ENCODE measurements around the gene GBF1.
"Not testable (repeated sequence)": the region's sequence is repeated elsewhere in the genome, so short reads cannot be mapped to it uniquely, and the experiment has no call there.

The GBF1 gene

DNA sequence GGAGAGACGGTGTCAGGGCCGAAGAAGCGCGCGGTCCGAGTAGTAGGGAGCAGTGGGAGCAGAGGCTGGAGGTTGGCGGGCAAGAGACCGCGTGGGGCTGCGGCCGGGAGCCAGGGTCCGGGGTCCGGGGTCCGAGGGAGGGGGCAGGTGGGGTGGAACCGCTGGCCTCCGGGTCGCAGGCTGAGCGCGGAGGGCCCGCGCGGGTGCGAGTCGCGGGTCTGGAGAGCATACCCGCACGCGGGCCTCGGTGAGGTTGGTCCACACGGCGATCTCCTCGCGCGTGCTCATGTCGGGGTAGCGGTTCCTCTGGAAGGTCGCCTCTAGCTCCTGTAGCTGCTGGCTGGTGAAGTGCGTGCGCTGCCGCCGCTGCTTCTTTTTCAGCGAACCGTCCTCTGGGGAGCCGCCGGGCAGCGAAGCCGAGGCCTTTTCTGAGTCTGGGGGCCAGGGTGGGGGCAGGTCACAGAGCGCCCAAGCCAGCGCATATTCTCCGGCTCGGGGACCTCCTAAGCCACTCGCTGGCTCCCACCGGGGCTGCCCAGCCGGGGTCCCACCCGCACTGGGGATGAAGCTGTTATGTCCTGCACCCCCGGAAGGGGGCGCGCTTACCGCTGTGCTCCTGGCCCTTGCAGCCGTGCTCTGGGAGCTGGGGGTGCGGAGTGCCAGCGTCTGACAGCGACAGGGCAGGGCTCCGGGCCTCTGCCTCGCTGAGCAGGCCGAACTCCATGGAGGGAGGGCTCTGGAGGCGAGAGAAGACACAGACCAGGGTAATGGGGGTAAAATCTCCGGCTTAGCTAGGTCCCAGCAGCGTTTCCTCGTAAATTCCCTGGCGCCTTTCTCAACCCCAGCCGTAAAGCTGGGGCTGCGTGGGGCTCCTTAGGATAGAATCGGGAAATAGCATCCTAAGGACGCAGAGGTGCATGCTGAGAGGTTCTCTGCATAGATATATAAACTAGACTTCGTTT, 13.7 kb upstream of the GBF1 start:
- DNase-seq = peak; percentile 67

DNA sequence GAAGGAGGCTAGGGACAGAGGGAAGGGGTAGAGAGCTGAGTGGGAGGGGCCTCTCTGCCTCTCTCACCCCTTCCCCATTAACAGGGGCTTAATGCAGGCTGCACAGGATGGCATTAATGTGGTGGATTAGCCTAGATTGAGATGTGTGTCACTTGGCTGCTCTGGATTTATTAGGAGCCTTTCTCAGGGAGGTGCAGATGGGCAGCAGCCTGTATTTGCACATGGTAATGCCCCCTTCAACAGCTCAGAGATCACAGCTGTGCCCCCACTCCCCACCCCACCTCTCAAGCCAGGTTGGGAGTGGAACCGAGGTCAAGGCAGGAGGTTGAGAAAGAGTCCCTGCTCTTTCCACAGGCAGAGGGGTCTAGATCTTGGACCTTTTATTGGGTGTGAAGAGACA, 11.3 kb upstream of the GBF1 start:
- DNase-seq = no peak

DNA sequence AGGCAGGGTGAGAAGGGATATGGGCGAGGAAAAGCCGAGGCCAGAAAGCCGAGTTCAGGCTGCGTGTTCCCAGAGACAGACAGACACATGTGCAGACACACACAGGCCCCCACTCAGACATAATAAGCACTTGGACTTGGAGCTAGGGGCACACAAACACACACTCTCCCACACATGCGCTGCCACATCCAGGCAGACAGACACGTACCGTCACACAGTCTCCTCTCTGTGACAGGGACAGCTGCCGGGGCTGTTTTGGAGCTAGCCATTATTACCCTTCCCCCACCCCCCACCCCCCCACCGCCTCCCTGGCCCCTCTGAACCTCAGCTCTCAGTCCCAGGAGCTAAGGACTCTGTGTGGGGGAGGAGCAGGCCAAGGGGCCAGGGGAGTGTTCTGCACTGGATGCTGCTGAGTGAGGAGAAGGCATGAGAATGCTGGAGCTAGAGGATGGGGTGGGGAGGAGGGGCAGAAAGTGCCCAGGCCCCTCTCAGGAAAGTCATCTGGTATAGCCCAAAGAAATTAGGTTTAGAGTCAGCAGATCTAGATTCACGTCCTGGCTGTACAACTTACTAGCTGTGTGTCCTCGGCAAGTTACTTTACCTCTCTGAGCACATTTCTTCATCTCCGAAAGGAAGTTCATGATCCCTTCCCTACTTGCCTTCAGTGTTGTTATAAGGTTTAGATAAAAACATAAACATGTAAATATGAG, 10.3 kb upstream of the GBF1 start:
- no peak for DNase-seq

DNA sequence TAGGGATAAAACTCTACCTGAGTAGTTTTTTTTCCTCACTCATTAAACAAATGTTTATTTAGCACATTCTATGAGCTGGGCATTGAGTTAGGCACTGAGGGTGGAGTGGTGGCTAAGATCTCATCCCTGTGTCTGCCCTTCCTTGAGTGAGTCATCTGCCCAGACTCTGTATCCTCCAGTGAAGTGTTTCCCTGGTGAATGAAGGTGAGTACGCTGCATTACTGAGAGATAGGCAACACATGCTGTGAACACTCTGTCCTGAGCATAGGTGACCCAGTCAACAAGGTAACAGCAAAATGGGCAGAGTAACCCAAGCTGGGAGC, 9.8 kb upstream of the GBF1 start:
- no peak for DNase-seq

DNA sequence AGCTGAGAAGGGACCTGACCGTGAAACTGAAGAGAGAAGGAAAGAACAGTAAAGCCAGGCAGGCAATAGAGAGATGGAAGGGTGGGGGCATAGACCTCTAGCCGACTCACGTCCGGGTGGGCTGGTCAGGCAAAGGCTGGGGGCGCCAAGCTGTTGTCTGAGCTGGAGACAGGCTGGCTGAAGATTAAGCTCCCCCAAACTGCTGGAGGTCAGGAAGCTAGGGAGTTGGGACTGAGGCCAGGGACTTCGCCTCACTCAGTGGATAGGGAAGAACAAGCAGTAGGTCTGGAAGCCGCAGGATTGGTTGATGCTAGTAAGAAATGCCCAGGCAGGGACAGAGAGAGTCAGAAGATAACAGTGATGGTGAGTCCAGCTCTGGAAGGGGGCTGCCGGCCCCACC, 9.3 kb upstream of the GBF1 start:
- no peak for DNase-seq

DNA sequence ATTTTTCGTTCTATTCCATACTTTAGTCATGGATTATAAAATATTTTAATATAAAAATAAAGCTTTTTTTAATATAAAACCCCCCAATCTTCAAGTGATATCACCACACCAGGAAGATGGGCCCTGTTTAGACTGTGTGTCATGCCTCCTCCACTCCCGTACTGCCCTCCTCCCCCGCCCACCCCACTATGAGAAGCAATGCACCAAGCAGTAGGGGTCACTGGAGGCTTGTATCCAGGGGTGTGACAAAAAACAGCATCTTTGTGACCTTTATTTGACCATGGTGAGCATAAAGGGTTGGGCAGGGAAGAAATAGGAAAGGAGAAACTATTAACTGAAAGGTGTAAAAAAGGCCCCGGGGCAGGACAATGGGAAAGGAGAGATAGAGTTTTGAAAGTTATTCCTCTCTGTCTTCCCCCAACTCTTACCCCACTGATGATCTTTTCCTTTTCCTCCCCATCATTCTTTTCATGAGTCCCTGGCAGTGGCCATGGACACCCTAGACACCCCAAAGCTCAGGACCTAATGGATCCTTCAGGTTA, 7.5 kb upstream of the GBF1 start:
- no peak for DNase-seq

DNA sequence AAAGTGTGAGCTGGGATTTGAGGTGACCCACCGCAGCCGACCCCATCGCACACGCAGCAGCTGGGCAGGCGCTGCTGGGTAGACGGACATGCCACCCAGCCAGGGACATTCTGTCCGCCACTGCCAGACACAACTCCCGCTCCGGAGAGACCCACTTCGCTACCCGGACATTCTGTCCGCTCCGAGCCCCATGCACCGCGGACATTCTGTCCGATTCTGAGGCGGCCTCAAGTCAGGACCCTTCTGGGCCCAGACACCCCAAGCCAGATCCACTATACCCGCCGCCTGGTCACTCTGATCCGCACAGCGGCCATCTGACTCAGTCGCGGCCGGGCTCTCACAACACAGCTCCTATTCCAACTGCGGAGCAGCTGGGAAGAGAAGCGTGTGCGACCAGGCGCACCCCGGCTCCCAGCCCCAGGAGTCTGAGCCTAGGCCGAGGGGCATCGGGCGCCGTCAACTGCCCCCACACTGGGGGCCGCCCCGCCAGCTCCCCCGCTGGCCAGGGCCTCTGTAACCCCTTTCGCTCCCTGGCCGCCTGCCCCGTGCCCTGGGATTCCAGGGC, 4.8 kb upstream of the GBF1 start:
- no peak for DNase-seq

DNA sequence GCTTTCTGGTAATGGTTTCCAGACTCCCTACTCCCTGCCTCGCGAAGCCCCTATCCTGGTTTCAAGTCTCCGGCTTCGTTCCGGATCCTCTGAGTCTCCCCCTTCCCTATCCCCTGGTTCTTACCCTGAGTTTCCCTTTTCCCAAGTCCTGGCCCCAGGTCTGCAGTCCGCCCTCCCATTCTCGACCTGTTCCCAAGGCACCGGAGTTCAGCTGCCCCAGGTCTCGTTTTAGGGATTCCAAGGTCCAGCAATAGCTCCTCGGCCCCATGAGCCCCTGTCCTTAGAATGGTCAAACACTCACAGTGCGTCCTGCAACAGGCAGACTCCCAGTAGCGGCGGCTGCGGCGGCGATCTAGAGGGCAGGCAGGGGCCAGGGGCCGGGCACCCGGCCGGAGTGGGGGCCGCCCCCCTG, 4.3 kb upstream of the GBF1 start:
- no peak for DNase-seq

DNA sequence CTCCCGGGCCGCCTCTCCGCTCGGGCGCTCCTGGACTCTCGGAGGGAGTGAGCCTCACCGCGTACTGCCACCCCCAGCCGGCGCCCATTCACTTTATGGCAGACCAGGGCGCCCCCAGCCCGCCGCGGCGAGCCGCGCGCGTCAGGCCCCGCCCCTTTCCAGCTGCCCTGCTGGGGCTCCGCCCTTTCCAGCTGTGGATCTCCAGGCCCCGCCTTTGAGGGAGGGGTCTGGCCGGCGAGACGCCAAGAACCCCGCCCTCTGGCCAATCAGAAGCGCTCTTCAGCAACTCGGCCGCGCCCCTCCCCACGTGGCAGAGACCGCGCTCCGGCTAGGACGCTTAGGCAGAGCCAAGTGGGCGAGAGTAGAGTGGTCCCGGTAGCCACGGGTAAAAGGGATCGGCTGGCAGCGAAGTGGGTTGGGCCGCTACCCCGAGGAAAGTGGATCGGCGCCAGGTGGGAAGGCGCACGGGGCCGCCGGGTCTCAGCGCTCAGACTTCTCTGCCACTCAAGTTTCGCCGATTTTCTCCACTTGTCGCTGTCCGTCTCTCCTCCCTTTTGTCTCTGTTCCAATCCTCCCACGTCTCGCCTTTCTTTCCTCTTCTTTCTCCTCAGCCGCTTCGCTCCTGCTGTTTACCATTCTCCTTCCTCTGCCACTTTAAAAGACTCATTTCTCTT, 3.8 kb upstream of the GBF1 start, which contains the start of gene PITX3:
Gene PITX3, minus strand, starts transcription at position 69 of the 674 bp plus-strand sequence. CDS start 9,432 bp downstream, outside the sequence.
- DNase-seq = peak; percentile 92

DNA sequence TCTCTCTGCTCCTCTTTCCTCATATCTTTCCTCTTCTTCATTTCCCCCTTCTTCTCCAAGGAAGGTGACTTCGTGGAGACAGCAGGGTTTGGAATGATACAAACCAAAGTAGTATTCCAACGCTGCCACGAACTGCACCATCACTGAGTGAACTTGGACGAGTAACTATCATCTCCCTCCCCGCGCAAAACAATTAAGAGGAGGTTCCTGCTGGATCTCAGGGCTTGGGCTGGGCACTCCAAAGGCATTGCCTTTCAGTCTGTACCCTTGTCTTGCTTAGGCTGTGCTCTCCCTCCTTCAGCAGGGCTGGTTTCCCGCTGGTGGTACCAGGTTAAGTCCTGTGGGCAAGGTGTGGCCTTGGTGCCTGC, 3.2 kb upstream of the GBF1 start:
- DNase-seq = no peak

DNA sequence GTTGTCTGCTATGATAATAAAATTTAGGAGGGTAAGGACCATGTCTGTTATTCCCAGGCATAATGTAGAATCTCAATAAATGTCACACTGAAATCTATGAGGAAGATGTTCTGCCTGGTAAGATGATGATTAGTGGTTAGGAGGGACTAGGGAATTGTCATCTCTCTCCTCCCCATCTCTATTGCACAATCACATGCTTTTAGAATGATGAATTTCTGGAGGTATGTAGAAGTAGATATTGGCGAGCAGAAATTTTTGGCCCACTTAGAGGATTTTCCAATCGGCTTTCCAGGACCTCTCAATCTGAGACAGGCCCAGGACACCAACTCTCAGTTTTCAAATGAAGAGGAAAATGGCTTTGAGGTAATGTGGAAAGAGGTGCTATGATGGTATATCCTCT, 2.0 kb upstream of the GBF1 start:
- no peak for DNase-seq

DNA sequence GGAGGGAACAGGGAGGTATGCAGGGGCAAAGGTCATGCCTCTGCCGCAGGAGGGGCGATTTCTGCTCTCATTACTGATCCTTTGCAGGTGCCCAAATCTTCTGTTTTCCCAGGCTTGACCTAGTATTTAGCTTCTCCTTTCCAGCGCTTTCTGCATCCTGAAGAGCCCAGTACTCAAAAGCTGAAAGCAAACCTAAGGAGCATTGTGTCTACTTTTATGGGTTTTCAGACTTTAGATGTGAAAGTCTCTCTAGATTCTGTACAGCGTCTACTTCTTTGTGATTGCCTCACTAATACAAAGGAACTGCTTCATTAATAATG, 560 bp downstream of the GBF1 start:
- no peak for DNase-seq

DNA sequence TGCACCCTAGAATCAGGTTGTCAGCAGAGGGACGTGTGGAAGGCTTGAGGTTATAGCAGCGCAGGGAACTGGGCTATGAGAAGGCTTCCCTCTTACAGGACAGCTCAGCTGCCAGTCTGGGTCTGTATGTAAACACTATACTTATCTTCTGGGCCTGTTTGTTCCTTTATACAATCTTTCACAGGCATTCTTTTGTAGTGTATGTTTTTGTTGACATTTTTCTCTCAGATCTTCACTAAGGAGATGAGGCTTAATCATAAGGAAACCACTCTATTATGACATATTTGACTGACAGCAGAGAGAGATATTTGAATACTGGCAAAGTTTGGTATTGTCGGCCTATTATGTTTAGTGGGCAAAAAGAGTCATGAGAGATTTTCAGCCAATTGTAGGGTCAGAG, 929 bp downstream of the GBF1 start:
- DNase-seq = no peak

DNA sequence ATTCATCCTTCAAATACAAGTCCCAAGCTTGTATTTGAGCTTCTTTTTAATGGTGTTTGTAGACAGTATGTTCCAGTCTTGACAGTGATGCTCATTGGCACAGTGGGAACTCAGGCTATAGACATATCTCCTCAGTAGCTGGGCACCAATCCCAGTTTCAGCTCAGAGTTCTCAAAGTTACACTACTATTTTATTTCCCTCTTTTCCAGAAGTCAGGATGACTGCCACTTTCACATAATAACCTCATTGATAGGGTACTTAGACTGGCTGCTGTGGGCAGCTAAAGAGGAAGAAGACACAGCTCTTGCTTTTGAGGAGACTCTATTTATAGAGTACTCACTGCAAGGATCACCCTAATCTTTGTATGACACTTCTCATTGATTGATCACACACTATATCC, 2.4 kb downstream of the GBF1 start:
- no peak for DNase-seq

DNA sequence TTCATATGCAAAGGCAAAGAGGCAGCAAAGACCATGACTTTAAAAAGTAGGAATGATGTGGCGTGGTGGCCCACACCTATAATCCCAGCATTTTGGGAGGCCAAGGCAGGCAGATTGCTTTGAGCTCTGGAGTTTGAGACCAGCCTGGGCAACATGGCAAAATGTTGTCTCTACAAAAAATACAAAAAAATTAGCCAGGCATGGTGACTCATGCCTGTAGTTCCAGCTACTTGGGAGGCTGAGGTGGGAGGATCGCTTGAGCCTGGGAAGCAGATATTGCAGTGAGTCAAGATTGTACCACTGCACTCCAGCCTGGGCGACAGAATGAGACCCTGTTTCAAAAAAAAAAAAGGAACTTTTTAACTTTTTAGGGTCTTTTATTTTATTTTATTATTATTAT, 7.2 kb downstream of the GBF1 start:
- DNase-seq = not testable (repeated sequence)

DNA sequence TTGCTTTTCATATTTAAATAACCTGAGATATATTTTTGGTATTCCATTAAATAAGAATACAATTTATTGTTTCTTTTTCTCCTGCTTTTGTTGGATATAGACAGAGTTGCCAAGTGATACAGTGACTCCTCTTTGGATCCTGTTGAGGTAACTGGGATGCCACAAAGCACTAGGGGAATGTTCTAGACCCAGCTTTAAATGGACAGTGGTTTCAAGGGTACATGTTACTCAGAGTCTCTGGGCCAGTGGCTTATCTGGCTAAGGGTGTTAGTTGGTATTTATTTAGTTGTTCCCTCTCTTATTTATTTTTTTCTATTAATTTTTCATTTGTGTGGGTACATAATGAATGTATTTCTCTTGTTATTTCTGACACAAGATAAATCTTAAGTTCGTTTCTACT, 9.1 kb downstream of the GBF1 start:
- DNase-seq = no peak

DNA sequence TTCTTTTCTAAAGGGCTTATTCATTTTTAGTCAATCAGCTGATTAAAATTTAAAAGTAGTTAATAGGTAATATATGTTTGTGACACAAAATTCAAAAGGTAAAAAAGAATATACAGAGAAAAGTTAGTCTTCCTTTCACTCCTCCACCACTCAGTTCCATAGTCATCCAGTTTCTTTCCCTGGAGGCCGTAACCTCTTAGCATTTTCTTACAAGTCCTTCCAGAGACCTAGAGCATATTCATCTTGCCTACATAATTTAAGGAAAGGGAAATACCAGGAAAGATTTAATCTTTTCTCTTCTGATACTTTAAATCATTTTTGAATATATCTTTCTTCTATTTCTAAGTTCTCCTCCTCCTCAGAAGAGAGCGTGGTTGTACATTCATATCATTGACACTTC, 10.1 kb downstream of the GBF1 start:
- DNase-seq = no peak

DNA sequence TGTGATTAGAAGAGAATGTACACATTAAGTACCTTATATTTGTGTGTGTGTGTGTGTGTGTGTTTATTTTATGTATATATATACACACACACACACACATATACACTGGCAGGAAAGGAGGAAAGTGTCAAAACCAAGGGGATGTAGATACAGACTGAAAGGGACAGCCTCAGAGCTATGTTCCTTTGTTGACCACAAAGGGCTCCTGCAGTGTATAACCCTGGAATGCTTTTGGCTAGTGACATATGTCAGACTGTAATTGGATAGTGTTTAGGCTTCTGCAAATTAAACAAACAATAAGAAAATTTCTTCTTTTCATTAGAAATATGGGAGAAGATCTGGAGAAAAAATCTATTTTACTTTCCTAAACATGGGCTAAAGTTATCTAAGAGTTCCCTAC, 15.9 kb downstream of the GBF1 start:
- no peak for DNase-seq

DNA sequence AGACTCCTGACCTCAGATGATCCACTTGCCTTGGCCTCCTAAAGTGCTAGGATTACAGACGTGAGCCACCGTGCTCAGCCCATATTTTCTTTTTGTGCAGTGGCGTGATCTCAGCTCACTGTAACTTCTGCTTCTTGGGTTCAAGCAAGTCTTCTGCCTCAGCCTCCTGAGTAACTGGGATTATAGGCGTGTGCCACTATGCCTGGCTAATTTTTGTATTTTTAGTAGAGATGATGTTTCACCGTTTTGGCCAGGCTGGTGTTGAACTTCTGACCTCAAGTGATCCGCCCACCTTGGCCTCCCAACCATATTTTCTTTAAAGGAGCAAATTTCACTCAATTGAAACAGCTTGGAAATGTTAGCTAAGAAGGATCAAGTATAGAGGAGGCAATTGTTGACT, 16.5 kb downstream of the GBF1 start:
- no peak for DNase-seq

DNA sequence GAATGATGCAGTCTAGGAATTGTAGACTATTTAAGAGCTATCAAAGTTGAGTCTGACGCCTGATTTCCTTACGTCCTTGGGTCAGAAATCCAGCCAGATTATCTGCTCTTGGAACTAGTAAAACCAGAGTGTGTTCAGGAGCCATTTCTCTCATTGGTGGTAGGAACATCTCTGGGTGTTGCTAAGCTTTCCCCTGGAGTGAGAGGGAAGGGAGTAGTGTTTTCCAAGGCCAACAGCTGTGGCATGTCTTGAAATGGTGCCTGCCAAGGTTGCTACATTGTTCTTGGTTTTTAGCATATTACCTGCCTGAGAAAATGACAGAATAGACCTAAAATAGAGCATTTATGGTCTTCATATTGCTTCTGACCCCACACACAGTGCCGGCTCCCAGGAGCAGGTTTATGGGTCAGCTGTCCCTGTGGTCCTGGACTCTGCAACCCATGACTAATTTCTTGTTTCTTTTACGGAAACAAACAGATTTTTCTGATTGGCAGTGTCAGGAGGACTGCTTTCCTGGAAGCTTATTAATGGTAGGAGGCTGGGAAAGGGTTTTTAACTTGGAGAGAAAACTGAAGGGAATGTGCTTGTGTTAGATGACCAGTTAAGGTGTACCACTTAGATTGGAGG, 17.5 kb downstream of the GBF1 start:
- DNase-seq = no peak

DNA sequence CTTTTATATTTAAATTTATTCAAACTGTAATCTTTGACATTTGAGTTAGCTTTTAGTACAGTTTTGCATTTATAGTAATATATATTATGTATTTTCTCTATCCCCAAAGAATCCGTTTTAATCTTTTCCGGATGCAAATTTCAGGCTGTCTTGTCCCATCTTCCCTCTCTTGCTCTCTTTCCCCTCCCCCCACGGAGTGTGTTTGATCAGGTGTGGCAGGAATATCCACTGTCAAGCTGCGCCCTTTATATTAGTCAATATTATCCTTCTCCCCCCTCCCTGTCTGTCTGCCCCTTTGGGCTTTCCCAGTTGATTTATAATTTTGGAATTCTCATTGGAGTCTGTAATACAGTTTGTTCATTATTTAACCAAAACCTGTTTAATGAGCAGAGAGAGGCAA, 19.0 kb downstream of the GBF1 start:
- no peak for DNase-seq

DNA sequence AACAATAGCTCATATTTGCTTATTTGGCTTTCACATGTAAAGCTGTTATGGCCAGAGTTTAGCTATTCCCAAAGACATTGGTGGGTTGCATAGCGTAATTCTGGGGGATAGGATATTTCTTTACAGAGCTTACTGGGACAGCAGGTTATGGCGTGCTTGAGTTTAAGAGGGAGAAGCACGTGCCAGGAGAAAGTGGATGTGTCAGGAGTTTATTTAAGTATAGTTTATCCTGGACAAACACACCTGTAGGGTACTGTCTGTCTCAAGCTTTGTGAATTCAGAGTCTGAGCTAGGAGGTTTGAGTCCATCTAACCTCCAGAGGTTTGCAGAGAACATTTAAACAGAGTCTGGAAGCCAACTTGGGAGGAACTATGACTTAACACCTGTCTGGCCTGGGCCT, 21.3 kb downstream of the GBF1 start:
- DNase-seq = no peak

DNA sequence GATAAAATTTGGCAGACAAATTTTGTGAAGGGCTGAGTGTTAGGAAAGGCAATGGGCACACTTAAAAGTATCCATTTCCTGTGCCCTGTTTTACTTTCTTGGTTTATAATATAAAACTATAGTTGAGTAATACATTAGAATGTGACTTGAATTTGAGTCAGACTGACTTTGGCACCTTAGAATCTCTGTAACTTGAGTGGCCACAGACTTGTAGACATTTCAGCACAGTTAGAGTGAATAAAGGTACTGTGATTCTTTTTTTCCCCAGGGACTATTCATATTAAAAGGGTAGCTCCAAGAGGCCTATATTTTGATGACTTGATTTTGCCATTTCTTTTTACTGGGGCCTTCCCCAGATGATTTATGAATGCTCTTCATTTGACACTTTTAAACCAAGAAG, 22.4 kb downstream of the GBF1 start:
- DNase-seq = no peak
